Neural crest cell (in vitro differentiated cells): ENCODE measurements around the gene NR4A2. TPM values are rescaled to one million over a fixed set of nuclear protein-coding genes. Genes with fewer than 3 reads are reported as not detected.

Experiments
- DNase-seq: peaks from one replicate; pipeline ENCODE4 v3.0.0; 2021; ENCODE audit warnings: low read depth, mixed read lengths, low spot score
- H3K27ac Mint-ChIP-seq: one replicate; pipeline ENCODE4 v1.8.0; 2021; ENCODE audit warnings: mild to moderate bottlenecking, mixed read lengths; ENCODE audit not compliant: unreplicated experiment
- H3K27me3 Mint-ChIP-seq: 2 replicates; pipeline ENCODE4 v1.8.0; 2021; ENCODE audit warnings: low read depth, mild to moderate bottlenecking, mixed read lengths
- H3K36me3 Mint-ChIP-seq: 2 replicates; pipeline ENCODE4 v1.8.0; 2021; ENCODE audit warnings: low read depth, mild to moderate bottlenecking, mixed read lengths
- H3K4me1 Mint-ChIP-seq: 2 replicates; pipeline ENCODE4 v1.8.0; 2021; ENCODE audit warnings: mixed read lengths
- H3K4me3 Mint-ChIP-seq: one replicate; pipeline ENCODE4 v1.8.0; 2021; ENCODE audit warnings: mild to moderate bottlenecking, mixed read lengths
- H3K9me3 Mint-ChIP-seq: 2 replicates; pipeline ENCODE4 v1.8.0; 2021; ENCODE audit warnings: mixed read lengths
- CTCF ChIP-seq: fragments of 200-600 bp; sonication (generic); conservative IDR thresholded peaks from 2 replicates; pipeline ENCODE4 v1.5.0; 2021; ENCODE audit warnings: antibody characterized with exemption, mild to moderate bottlenecking
- total RNA-seq: library from RNA; stranded (reverse); gene quantifications from 2 replicates; pipeline ENCODE4 v1.2.1, GENCODE V29; 2021

NR4A2 gene
- total RNA-seq, 1 donor from 2014 or later = 7.9 TPM

GRCh38 chr2:156363141-156363540 lies 30.6 kb upstream of the NR4A2 start:
- peaks cover 8% of the 10 kb centered on the region for H3K36me3 Mint-ChIP-seq
- TF ChIP-seq CTCF = no peak
- H3K27ac Mint-ChIP-seq = no peak overlapping the region
- H3K9me3 Mint-ChIP-seq = peaks cover 3% of the 10 kb centered on the region
- no peak overlapping the region for H3K4me3 Mint-ChIP-seq
- DNase-seq = no peak
- H3K4me1 Mint-ChIP-seq = peaks cover 4% of the 10 kb centered on the region
- H3K27me3 Mint-ChIP-seq = no peaks in the 10 kb centered on the region

GRCh38 chr2:156356014-156356754 lies 23.7 kb upstream of the NR4A2 start:
- H3K4me3 Mint-ChIP-seq = no peak overlapping the region
- no peak for TF ChIP-seq CTCF
- H3K27ac Mint-ChIP-seq = no peak overlapping the region
- H3K4me1 Mint-ChIP-seq = no peaks in the 10 kb centered on the region
- H3K9me3 Mint-ChIP-seq = no peaks in the 10 kb centered on the region
- no peaks in the 10 kb centered on the region for H3K27me3 Mint-ChIP-seq
- DNase-seq = no peak
- H3K36me3 Mint-ChIP-seq = no peaks in the 10 kb centered on the region

GRCh38 chr2:156352911-156353310 lies 20.4 kb upstream of the NR4A2 start:
- Mint-ChIP-seq H3K27ac (no peak overlapping the region), H3K9me3 (peaks cover 3% of the 10 kb centered on the region), H3K27me3 (no peaks in the 10 kb centered on the region), H3K36me3 (no peaks in the 10 kb centered on the region), H3K4me3 (no peak overlapping the region), H3K4me1 (no peaks in the 10 kb centered on the region)
- no peak for TF ChIP-seq CTCF
- DNase-seq = no peak

- TF ChIP-seq CTCF = no peak
- Mint-ChIP-seq H3K36me3 (no peaks in the 10 kb centered on the region), H3K9me3 (peaks cover 3% of the 10 kb centered on the region), H3K4me3 (no peak overlapping the region), H3K27me3 (no peaks in the 10 kb centered on the region), H3K4me1 (peaks cover 4% of the 10 kb centered on the region), H3K27ac (no peak overlapping the region)
- DNase-seq = no peak
Observed at GRCh38 chr2:156350374-156351142, 18.0 kb upstream of the NR4A2 start.

GRCh38 chr2:156349605-156350004 lies 17.1 kb upstream of the NR4A2 start:
- H3K27me3 Mint-ChIP-seq = no peaks in the 10 kb centered on the region
- no peak overlapping the region for H3K4me3 Mint-ChIP-seq

More at GRCh38 chr2:156349605-156350004, 17.1 kb upstream of the NR4A2 start:
- H3K4me1 Mint-ChIP-seq = peaks cover 7% of the 10 kb centered on the region
- no peaks in the 10 kb centered on the region for H3K36me3 Mint-ChIP-seq
- no peak overlapping the region for H3K27ac Mint-ChIP-seq
- no peak for TF ChIP-seq CTCF
- DNase-seq = no peak
- H3K9me3 Mint-ChIP-seq = peaks cover 3% of the 10 kb centered on the region
